H1 (cell line): ENCODE results near the gene ANKFN1. TPM values are rescaled to one million over a fixed set of nuclear protein-coding genes. Genes with fewer than 3 reads are reported as not detected.

Experiments used
- CTCF ChIA-PET: fragments of 300-600 bp; sonication (Branson Sonifier 250); formaldehyde crosslinking; loops from one replicate; lab custom pipeline; 2021; ENCODE audit not compliant: partially characterized antibody; lab: Charles Lee
- POLR2A ChIA-PET: fragments of 300-600 bp; sonication (Branson Sonifier 250); formaldehyde crosslinking; loops from one replicate; lab custom pipeline; 2021; ENCODE audit warnings: inconsistent platforms; ENCODE audit not compliant: partially characterized antibody; lab: Charles Lee
- DNase-seq, 2 experiments: peaks; one replicate each; pipeline versions ENCODE4 v3.0.0 to v3.0.0-alpha.2; 2010 to 2022; ENCODE audit warnings: low spot score in 2 of 2, low read depth in 1 of 2, mixed read lengths in 1 of 2
- FAIRE-seq: peaks from 2 replicates; lab custom pipeline; 2011; peaks lifted over from hg19 to GRCh38; lab: Jason Lieb, UNC
- H2AFZ ChIP-seq: 2 replicates; pipeline ENCODE4 v1.8.1; 2012; ENCODE audit warnings: low read length, inconsistent platforms
- H2AK5ac ChIP-seq: 2 replicates; pipeline ENCODE4 v1.6.1; 2013; ENCODE audit warnings: low read depth, low read length
- H2BK120ac ChIP-seq: replicated peaks from 2 replicates; pipeline ENCODE3; 2013; ENCODE audit warnings: low read depth, low read length, inconsistent platforms
- H2BK12ac ChIP-seq: 2 replicates; pipeline ENCODE4 v1.6.1; 2013; ENCODE audit warnings: low read depth, low read length
- H2BK15ac ChIP-seq: 2 replicates; pipeline ENCODE4 v1.6.1; 2013; ENCODE audit warnings: low read length
- H2BK20ac ChIP-seq: 2 replicates; pipeline ENCODE4 v1.6.1; 2013; ENCODE audit warnings: low read length
- H2BK5ac ChIP-seq: 2 replicates; pipeline ENCODE4 v1.6.1; 2013; ENCODE audit warnings: low read depth, low read length
- H3K14ac ChIP-seq: 2 replicates; pipeline ENCODE4 v1.6.1; 2013; ENCODE audit warnings: inconsistent platforms; ENCODE audit not compliant: insufficient read length
- H3K18ac ChIP-seq: 2 replicates; pipeline ENCODE4 v1.6.1; 2013; ENCODE audit warnings: low read length; ENCODE audit errors: extremely low read depth
- H3K23ac ChIP-seq: 2 replicates; pipeline ENCODE4 v1.6.1; 2013; ENCODE audit warnings: inconsistent platforms; ENCODE audit not compliant: insufficient read length
- H3K23me2 ChIP-seq: 2 replicates; pipeline ENCODE4 v1.6.1; 2013; ENCODE audit warnings: low read depth, low read length
- H3K27ac ChIP-seq: 2 replicates; pipeline ENCODE4 v1.6.1; 2011; ENCODE audit warnings: low read depth, low read length, inconsistent platforms
- H3K27me3 ChIP-seq, 4 experiments: replicated peaks in 1 of 4; 1 replicate in 1 of 4; 2 replicates in 3 of 4; pipeline versions ENCODE4 v1.6.1 to v1.8.1; 2011 to 2013; ENCODE audit warnings: low read length in 3 of 4, mild to moderate bottlenecking in 3 of 4, inconsistent platforms in 2 of 4, mixed read lengths in 2 of 4, moderate library complexity in 1 of 4; ENCODE audit not compliant: control insufficient read depth in 3 of 4, insufficient read depth in 3 of 4; ENCODE audit errors: extremely low read depth in 1 of 4
- H3K36me3 ChIP-seq, 4 experiments: 2 replicates each; pipeline versions ENCODE4 v1.6.1 to v1.8.1; 2011 to 2013; ENCODE audit warnings: mild to moderate bottlenecking in 4 of 4, low read length in 3 of 4, moderate library complexity in 2 of 4, control low read depth in 1 of 4, inconsistent platforms in 1 of 4; ENCODE audit not compliant: insufficient read depth in 4 of 4, control insufficient read depth in 2 of 4
- H3K4ac ChIP-seq: replicated peaks from 2 replicates; pipeline ENCODE3; 2013; ENCODE audit warnings: low read length, low read depth, mixed read lengths, inconsistent platforms; ENCODE audit not compliant: insufficient read length
- H3K4me1 ChIP-seq, 4 experiments: replicated peaks in 1 of 4; 1 replicate in 1 of 4; 2 replicates in 3 of 4; pipeline versions ENCODE4 v1.6.1 to v1.8.1; 2011 to 2013; ENCODE audit warnings: low read length in 3 of 4, inconsistent platforms in 2 of 4, mixed read lengths in 1 of 4; ENCODE audit not compliant: insufficient read depth in 4 of 4, control insufficient read depth in 3 of 4
- H3K4me2 ChIP-seq, 2 experiments: 2 replicates each; pipeline versions ENCODE4 v1.6.1 to v1.8.1; 2011 to 2013; ENCODE audit warnings: low read depth in 2 of 2, low read length in 2 of 2, control low read depth in 1 of 2, inconsistent platforms in 1 of 2, mild to moderate bottlenecking in 1 of 2; ENCODE audit not compliant: insufficient read depth in 1 of 2
- H3K4me3 ChIP-seq, 4 experiments: fragments of 200-600, 300-600 bp in 1 of 4; sonication (generic), shearing (Covaris generic), sonication (Bioruptor Twin) in 1 of 4; 2 replicates each; pipeline versions ENCODE4 v1.5.1 to v1.8.1; 2011 to 2016; ENCODE audit warnings: low read length in 4 of 4, low read depth in 3 of 4, control low read depth in 2 of 4, inconsistent platforms in 2 of 4, mild to moderate bottlenecking in 2 of 4, mixed read lengths in 1 of 4, moderate library complexity in 1 of 4; ENCODE audit not compliant: insufficient read depth in 2 of 4; ENCODE audit errors: extremely low read depth in 1 of 4
- H3K56ac ChIP-seq: replicated peaks from 2 replicates; pipeline ENCODE3; 2013; ENCODE audit warnings: low read depth, mild to moderate bottlenecking, mixed read lengths, low read length, inconsistent platforms; ENCODE audit not compliant: insufficient read length
- H3K79me1 ChIP-seq: 2 replicates; pipeline ENCODE4 v1.6.1; 2013; ENCODE audit warnings: low read depth, low read length, control low read depth
- H3K79me2 ChIP-seq, 2 experiments: 2 replicates each; pipeline versions ENCODE4 v1.6.1 to v1.8.1; 2012 to 2013; ENCODE audit warnings: low read length in 2 of 2, mild to moderate bottlenecking in 2 of 2, inconsistent platforms in 1 of 2; ENCODE audit not compliant: insufficient read depth in 2 of 2, control insufficient read depth in 1 of 2
- H3K9ac ChIP-seq, 4 experiments: replicated peaks in 1 of 4; 1 replicate in 1 of 4; 2 replicates in 3 of 4; pipeline versions ENCODE4 v1.6.1 to v1.8.1; 2011 to 2013; ENCODE audit warnings: low read depth in 3 of 4, low read length in 3 of 4, control low read depth in 2 of 4, mild to moderate bottlenecking in 2 of 4, moderate library complexity in 2 of 4, inconsistent platforms in 1 of 4; ENCODE audit errors: extremely low read depth in 1 of 4
- H3K9me3 ChIP-seq, 2 experiments: 2 replicates each; pipeline versions ENCODE4 v1.6.1 to v1.8.1; 2012 to 2013; ENCODE audit warnings: mild to moderate bottlenecking in 2 of 2, moderate library complexity in 2 of 2, control low read depth in 1 of 2, inconsistent platforms in 1 of 2, low read depth in 1 of 2, low read length in 1 of 2, mixed read lengths in 1 of 2; ENCODE audit not compliant: insufficient read depth in 2 of 2
- H4K20me1 ChIP-seq, 2 experiments: replicated peaks in 1 of 2; 2 replicates each; pipeline versions ENCODE3 to v1.8.1; 2011 to 2013; ENCODE audit warnings: inconsistent platforms in 2 of 2, low read length in 2 of 2, mild to moderate bottlenecking in 1 of 2; ENCODE audit not compliant: insufficient read depth in 2 of 2, control insufficient read depth in 1 of 2
- H4K5ac ChIP-seq: 2 replicates; pipeline ENCODE4 v1.6.1; 2013; ENCODE audit warnings: low read length, low read depth, mixed read lengths, inconsistent platforms; ENCODE audit not compliant: insufficient read length
- H4K8ac ChIP-seq: 2 replicates; pipeline ENCODE4 v1.8.0; 2013; ENCODE audit warnings: mild to moderate bottlenecking, moderate library complexity, low read length, inconsistent platforms; ENCODE audit not compliant: insufficient read depth; ENCODE audit errors: extremely low read depth
- H4K91ac ChIP-seq: replicated peaks from 2 replicates; pipeline ENCODE3; 2013; ENCODE audit warnings: low read length, mixed read lengths, inconsistent platforms; ENCODE audit not compliant: insufficient read length
- CBX8 ChIP-seq: fragments of 300-800, 300-1000 bp; sonication (generic); IDR thresholded peaks from 2 replicates; pipeline ENCODE4 v1.7.1; 2016; ENCODE audit warnings: low read depth, low read length, borderline replicate concordance
- CTCF ChIP-seq, 3 experiments: IDR thresholded peaks; 1 replicate in 2 of 3; 2 replicates in 1 of 3; pipeline versions ENCODE4 v1.5.1 to v1.6.1; 2011; ENCODE audit warnings: low read length in 3 of 3, mild to moderate bottlenecking in 3 of 3, inconsistent platforms in 2 of 3, low read depth in 1 of 3, moderate library complexity in 1 of 3; ENCODE audit not compliant: insufficient read depth in 1 of 3; ENCODE audit errors: control extremely low read depth in 1 of 3
- FOSL1 ChIP-seq: IDR thresholded peaks from 2 replicates; pipeline ENCODE4 v1.6.1; 2011; ENCODE audit warnings: mild to moderate bottlenecking, low read depth, low read length, moderate library complexity; ENCODE audit not compliant: insufficient read depth
- HDAC6 ChIP-seq: IDR thresholded peaks from one replicate; pipeline ENCODE4 v1.7.1; 2012; ENCODE audit warnings: low read depth, mild to moderate bottlenecking, inconsistent platforms, low read length, moderate library complexity
- NRF1 ChIP-seq: IDR thresholded peaks from 2 replicates; pipeline ENCODE4 v1.6.1; 2011; ENCODE audit warnings: mild to moderate bottlenecking, low read depth, low read length, improper control_type of control experiment
- RFX5 ChIP-seq: IDR thresholded peaks from 2 replicates; pipeline ENCODE4 v1.6.1; 2011; ENCODE audit warnings: low read depth, low read length, improper control_type of control experiment, borderline replicate concordance
- SIN3A ChIP-seq, 2 experiments: IDR thresholded peaks in 1 of 2; conservative IDR thresholded peaks in 1 of 2; 2 replicates each; pipeline ENCODE4 v1.6.1; 2011 to 2012; ENCODE audit warnings: low read length in 2 of 2, improper control_type of control experiment in 1 of 2, low read depth in 1 of 2, mild to moderate bottlenecking in 1 of 2
- SP1 ChIP-seq: IDR thresholded peaks from 2 replicates; pipeline ENCODE4 v1.6.1; 2011; ENCODE audit warnings: low read depth, low read length
- SRF ChIP-seq: IDR thresholded peaks from 2 replicates; pipeline ENCODE4 v1.6.1; 2011; ENCODE audit warnings: mild to moderate bottlenecking, low read depth, low read length, moderate library complexity
- WGBS, 2 experiments: shearing (Covaris generic) in 1 of 2; methylation state at CpG; one replicate each; pipeline versions ENCODE4 v1.1.6 to v1.1.7; 2013 to 2015; ENCODE audit warnings: low lambda C conversion rate in 2 of 2, mixed read lengths in 2 of 2, inconsistent platforms in 1 of 2, low coverage in 1 of 2, missing lambda C conversion rate in 1 of 2; ENCODE audit not compliant: insufficient replicate concordance in 2 of 2, insufficient coverage in 1 of 2, insufficient read length in 1 of 2; ENCODE audit errors: extremely low coverage in 1 of 2, missing lambda C conversion rate in 1 of 2; 5-methylcytosine and 5-hydroxymethylcytosine counted together
- polyA plus RNA-seq, 7 experiments: library from polyadenylated mRNA; depleted of rRNA in 3 of 7; stranded (reverse) in 5 of 7; unstranded in 2 of 7; fragments of >200 nt in 5 of 7; fragments of 200-250 nt in 2 of 7; gene quantifications; 1 replicate in 5 of 7; 2 replicates in 1 of 7; 4 replicates in 1 of 7; pipeline versions ENCODE4 v1.2.1 to v1.2.3, GENCODE V29; 2011 to 2013; ENCODE audit warnings: missing spikeins in 2 of 7, mixed read lengths in 2 of 7
- total RNA-seq: library from RNA; stranded (reverse); fragmentation: NEBNext Ultra II Directional; extraction: Animal tissue kit (Norgen Biotek cat#: 25700); gene quantifications from 2 replicates; pipeline ENCODE4 v1.2.1, GENCODE V29; 2021

Gene ANKFN1
- total and polyA plus RNA-seq, 2 of the 8 experiments (the other 6 are each of a cell fraction or from before 2014, with no cell fraction given) = not detected

- Histone ChIP-seq H3K4me1 (peaks cover 0 to 3% (median under 1%) of the 10 kb centered on the region in 4 experiments; a peak in 1 of 7 replicates), H4K20me1 (no peaks in the 10 kb centered on the region), H2BK5ac (no peak overlapping the region), H2BK120ac (no peak overlapping the region), H3K9ac (no peak overlapping the region), H2AK5ac (no peak overlapping the region), H3K27me3 (no peaks in the 10 kb centered on the region), H3K23ac (no peak overlapping the region), H3K23me2 (no peaks in the 10 kb centered on the region), H2BK12ac (no peak overlapping the region), H4K8ac (no peak overlapping the region), H3K4me2 (no peak overlapping the region), H2AFZ (no peak overlapping the region), H2BK20ac (no peak overlapping the region), H4K91ac (no peak overlapping the region), H3K36me3 (no peaks in the 10 kb centered on the region), H2BK15ac (no peak overlapping the region), H3K79me1 (no peaks in the 10 kb centered on the region), H3K79me2 (no peaks in the 10 kb centered on the region), H3K4ac (no peak overlapping the region), H3K4me3 (no peak overlapping the region), H3K14ac (no peak overlapping the region), H3K18ac (no peak overlapping the region), H4K5ac (no peak overlapping the region), H3K56ac (no peak overlapping the region), H3K9me3 (no peaks in the 10 kb centered on the region), H3K27ac (no peak overlapping the region)
- DNase-seq (peak in 1 of 2 experiments; percentile 53), FAIRE-seq (peak; percentile 42)
- 68% methylated on average over 14 of the region's 14 CpGs; no CpG with 5 or more reads in 1 of the 2 experiments for WGBS, 2 experiments
- POLR2A ChIA-PET = no interaction called here
- CTCF ChIA-PET = interaction anchor here (0.6 to 5.8 kb wide), 34 partner anchors 9 to 612 kb away, joined by 3 to 44 read pairs (median 4); no protein-coding TSS in a partner anchor
- TF ChIP-seq SRF (no peak), SP1 (no peak), FOSL1 (no peak), NRF1 (no peak), CBX8 (no peak), RFX5 (no peak), SIN3A (conservative IDR thresholded peaks at IDR 0.05 in 1 of 2, IDR thresholded peaks at IDR 0.05 in 1 of 2; ENCODE audit: low read depth in 1 of 2, low read length in 2 of 2) (no peak), CTCF (IDR thresholded peaks at IDR 0.05; ENCODE audit: control extremely low read depth in 1 of 3, insufficient read depth in 1 of 3, low read depth in 1 of 3, low read length in 3 of 3) (peak; percentile 10 to 75 (median 73)), HDAC6 (no peak)
These were observed 27.1 kb upstream of the ANKFN1 start for GRCh38 chr17:56125830-56126819.
